ENCODE results near the gene ANKRA2.
A peak's percentile ranks its signal among the peaks of the same experiment; 100 is the strongest.

The ANKRA2 gene

GRCh38 chr5:73558950-73559349 lies 6.5 kb downstream of the ANKRA2 start:
- no peak overlapping the region for H3K4me3 ChIP-seq (ENCODE audit: low read depth, low read length)
- DNase-seq (ENCODE audit: low read depth) = no peak

GRCh38 chr5:73552642-73553041 lies 12.8 kb downstream of the ANKRA2 start:
- H3K4me3 ChIP-seq (ENCODE audit: low read depth, low read length) = no peak overlapping the region
- no peak for DNase-seq (ENCODE audit: low read depth)

- no peak for DNase-seq (ENCODE audit: low read depth)
- H3K4me3 ChIP-seq (ENCODE audit: low read depth, low read length) = no peak overlapping the region
Measured at GRCh38 chr5:73550016-73550415, 15.4 kb downstream of the ANKRA2 start.

- no peak for DNase-seq (ENCODE audit: low read depth)
- H3K4me3 ChIP-seq (ENCODE audit: low read depth, low read length) = no peak overlapping the region
Measured at GRCh38 chr5:73545403-73545779, 20.0 kb downstream of the ANKRA2 start.

DNA sequence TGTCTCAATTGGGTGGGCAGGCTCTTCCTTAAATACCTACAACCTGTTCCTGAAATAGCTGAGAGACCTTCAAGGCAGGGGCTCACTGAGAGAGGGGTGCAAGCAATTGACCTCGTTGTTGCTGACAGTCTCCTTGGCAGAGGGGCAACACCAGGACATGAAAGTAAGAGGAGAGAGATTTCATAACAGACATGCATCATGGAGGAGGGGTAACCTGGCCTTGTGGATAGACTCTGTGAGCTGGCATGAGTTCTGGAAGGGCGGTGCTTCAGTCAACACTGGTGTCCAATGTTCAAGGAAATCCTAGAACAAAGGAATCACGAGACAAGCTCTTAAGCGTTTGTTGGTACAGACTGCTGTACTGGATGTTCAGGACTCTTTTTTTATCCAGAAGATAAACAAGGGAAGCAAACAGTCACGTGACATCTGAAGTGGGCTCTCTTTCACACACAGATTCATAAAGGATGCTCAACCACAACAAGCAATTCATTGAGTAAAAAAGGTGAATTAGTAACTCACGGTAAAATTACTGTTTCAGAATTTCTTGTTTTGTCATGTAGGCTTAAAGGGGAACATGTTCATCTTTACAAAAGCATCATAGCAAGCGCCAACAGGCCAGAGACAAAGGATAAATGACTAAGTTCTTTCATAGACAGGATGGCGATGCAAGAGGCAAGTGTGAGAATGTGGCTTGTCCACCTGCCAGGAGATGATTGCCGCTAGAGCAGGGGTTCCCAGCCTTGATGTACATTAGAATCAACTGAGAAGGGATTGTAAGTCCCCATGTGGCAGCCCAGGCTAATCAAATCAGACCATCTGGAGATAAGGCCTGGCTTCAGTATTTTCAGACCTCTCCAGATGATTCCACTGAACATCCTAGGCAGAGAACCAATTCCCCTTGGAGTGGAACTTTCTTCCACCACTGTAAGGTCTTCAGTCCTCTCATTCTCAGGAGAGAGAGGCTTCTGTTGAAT lies 20.7 kb downstream of the ANKRA2 start:
- DNase-seq (ENCODE audit: low read depth) = no peak
- H3K4me3 ChIP-seq (ENCODE audit: low read depth, low read length) = no peak overlapping the region

DNA sequence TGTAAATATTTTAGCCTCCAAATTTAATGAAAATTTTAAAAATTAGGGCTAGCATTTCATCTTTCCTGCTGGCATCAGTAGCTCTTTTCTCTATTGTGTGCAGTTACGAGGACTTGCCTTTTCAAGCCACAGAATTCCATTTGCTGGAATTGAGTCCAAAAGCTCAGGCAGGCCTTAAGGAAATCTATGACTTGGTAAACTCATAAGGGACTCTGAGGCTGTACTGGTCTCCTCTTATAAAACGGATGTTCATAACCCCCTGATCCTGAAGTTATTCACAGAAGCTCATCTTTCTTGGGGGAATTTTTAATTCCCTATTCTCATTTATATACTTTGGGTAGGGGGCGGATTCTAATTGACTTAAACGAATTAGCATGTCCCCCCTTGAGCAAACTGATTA lies 23.4 kb downstream of the ANKRA2 start:
- no peak for DNase-seq (ENCODE audit: low read depth)
- no peak overlapping the region for H3K4me3 ChIP-seq (ENCODE audit: low read depth, low read length)

GRCh38 chr5:73540192-73540591 lies 25.2 kb downstream of the ANKRA2 start:
- H3K4me3 ChIP-seq (ENCODE audit: low read depth, low read length) = no peak overlapping the region
- DNase-seq (ENCODE audit: low read depth) = peak; percentile 34

GRCh38 chr5:73539730-73540129 lies 25.7 kb downstream of the ANKRA2 start:
- DNase-seq (ENCODE audit: low read depth) = no peak
- H3K4me3 ChIP-seq (ENCODE audit: low read depth, low read length) = no peak overlapping the region

- DNase-seq (ENCODE audit: low read depth) = no peak
- H3K4me3 ChIP-seq (ENCODE audit: low read depth, low read length) = no peak overlapping the region
Measured at GRCh38 chr5:73534971-73535370, 30.5 kb downstream of the ANKRA2 start.

- no peak for DNase-seq (ENCODE audit: low read depth)
- H3K4me3 ChIP-seq (ENCODE audit: low read depth, low read length) = no peak overlapping the region
Measured at GRCh38 chr5:73534011-73534644, 31.3 kb downstream of the ANKRA2 start.

GRCh38 chr5:73532195-73532594 lies 33.2 kb downstream of the ANKRA2 start:
- no peak for DNase-seq (ENCODE audit: low read depth)
- H3K4me3 ChIP-seq (ENCODE audit: low read depth, low read length) = no peak overlapping the region

DNA sequence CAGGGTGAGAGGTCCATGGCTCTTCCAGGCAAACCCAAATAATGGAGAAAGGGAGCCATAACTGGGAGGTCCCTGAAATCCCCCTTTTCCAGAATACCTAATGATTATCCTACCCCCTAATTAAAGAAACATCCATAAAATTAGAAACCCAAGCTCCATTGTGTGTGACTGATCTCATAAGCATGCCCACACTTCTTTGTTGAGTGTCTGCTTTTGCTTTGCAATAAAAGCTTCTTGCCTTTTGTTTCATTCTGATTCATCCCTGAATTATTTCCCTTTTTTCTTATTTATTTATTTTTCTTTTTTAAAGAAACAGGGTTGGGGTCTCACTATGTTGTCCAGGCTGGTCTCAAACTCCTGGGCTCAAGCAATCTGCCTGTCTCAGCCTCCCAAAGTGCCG lies 34.1 kb downstream of the ANKRA2 start:
- no peak for DNase-seq (ENCODE audit: low read depth)
- H3K4me3 ChIP-seq (ENCODE audit: low read depth, low read length) = no peak overlapping the region

- DNase-seq (ENCODE audit: low read depth) = no peak
- no peak overlapping the region for H3K4me3 ChIP-seq (ENCODE audit: low read depth, low read length)
Measured at GRCh38 chr5:73529081-73529480, 36.4 kb downstream of the ANKRA2 start.

- H3K4me3 ChIP-seq (ENCODE audit: low read depth, low read length) = no peak overlapping the region
- DNase-seq (ENCODE audit: low read depth) = no peak
Measured at GRCh38 chr5:73528248-73528647, 37.2 kb downstream of the ANKRA2 start.

DNA sequence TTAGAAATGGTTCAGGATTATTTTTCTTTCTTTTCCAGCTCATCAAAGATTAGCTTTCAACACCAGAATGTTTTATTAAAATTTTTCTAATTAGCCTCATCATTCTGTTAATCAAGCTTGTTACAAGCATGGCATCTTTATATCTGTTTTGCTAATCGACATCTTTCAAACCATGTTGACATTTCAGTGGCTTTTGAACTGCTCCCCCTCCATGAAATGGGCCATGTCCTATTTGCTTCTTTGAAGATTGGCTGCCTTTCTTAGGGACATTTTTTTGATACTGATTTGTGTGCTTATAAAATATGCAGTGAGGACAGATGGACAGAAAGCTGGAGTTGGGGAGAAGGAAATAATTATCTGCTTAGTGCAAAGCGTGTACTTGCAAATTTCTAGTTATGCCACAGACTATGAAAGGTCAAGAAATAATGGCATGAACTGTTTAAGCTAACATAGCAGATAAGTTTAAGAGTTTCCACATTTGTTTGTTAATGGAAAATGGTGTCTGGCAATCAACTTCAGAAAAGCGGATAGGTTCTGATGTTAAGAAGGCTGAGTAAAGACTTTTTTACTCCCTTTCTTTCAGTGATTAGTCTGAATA lies 39.7 kb downstream of the ANKRA2 start:
- H3K4me3 ChIP-seq (ENCODE audit: low read depth, low read length) = no peak overlapping the region
- no peak for DNase-seq (ENCODE audit: low read depth)

DNA sequence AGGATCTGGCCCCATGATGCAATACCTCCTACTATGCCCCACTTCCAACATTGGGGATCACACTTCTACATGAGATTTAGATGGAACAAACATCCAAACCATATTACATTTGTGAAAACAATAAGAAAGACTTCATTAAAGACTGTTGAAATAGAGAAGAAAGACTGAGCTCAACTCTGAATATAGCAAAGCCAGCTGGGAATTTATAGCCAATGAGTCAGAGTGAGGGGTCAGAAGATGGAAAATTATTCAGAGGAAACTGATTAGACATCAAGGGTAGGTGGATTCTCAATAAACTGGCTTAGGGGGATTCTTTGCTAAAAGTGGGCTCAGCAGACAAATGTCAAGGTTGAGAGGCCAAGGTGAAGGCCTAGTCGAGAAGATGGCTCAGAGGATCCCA lies 41.6 kb downstream of the ANKRA2 start:
- DNase-seq (ENCODE audit: low read depth) = no peak
- H3K4me3 ChIP-seq (ENCODE audit: low read depth, low read length) = no peak overlapping the region

DNA sequence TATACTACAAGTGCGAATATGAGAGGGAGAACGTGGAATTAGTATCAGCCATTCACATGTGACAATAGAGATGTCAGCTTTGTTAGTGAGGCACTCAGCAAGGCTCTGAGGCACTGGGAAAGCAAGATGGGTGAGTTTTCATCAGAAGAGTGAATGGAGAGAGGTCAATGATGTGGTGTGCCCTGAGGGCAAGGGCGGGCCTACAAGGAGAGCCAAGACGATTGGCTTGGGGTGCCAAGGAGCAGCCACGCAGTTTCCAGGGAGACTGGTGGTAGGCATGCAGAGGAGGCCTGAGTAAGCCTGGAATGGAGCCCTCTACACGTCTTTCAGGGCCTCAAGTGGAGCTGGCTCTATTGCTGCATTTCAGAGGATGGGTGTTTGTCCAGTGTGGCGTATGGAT lies 42.5 kb downstream of the ANKRA2 start:
- no peak for DNase-seq (ENCODE audit: low read depth)
- no peak overlapping the region for H3K4me3 ChIP-seq (ENCODE audit: low read depth, low read length)

GRCh38 chr5:73519531-73520283 lies 45.7 kb downstream of the ANKRA2 start:
- H3K4me3 ChIP-seq (ENCODE audit: low read depth, low read length) = no peak overlapping the region
- peak; percentile 27 for DNase-seq (ENCODE audit: low read depth)

GRCh38 chr5:73515232-73515631 lies 50.2 kb downstream of the ANKRA2 start:
- no peak for DNase-seq (ENCODE audit: low read depth)
- H3K4me3 ChIP-seq (ENCODE audit: low read depth, low read length) = no peak overlapping the region

GRCh38 chr5:73514418-73514817 lies 51.0 kb downstream of the ANKRA2 start:
- DNase-seq (ENCODE audit: low read depth) = no peak
- no peak overlapping the region for H3K4me3 ChIP-seq (ENCODE audit: low read depth, low read length)

Data from skeletal muscle cell (primary cell).